Activated CD4-positive, alpha-beta T cell treated with anti-CD3 and anti-CD28 coated beads, Interleukin-2, amount 10 ng/mL, durations not matched to agents 24 days and 14 days (primary cell): ENCODE results near the gene NOP9. TPM values are rescaled to one million over a fixed set of nuclear protein-coding genes. Genes with fewer than 3 reads are reported as not detected.

Experiments
- DNase-seq: peaks from one replicate; pipeline ENCODE4 v3.0.0; 2022
- H3K27ac Mint-ChIP-seq: one replicate; pipeline ENCODE4 v1.8.0; 2022; ENCODE audit warnings: mild to moderate bottlenecking, mixed read lengths
- H3K27me3 Mint-ChIP-seq: one replicate; pipeline ENCODE4 v1.8.0; 2022; ENCODE audit warnings: mixed read lengths
- H3K36me3 Mint-ChIP-seq: one replicate; pipeline ENCODE4 v1.8.0; 2022; ENCODE audit warnings: low read depth, mild to moderate bottlenecking, mixed read lengths
- H3K4me1 Mint-ChIP-seq: one replicate; pipeline ENCODE4 v1.8.0; 2021; ENCODE audit warnings: mixed read lengths
- H3K4me3 Mint-ChIP-seq: one replicate; pipeline ENCODE4 v1.8.0; 2022; ENCODE audit warnings: mild to moderate bottlenecking, moderate library complexity, mixed read lengths
- H3K9me3 Mint-ChIP-seq: one replicate; pipeline ENCODE4 v1.8.0; 2021; ENCODE audit warnings: mixed read lengths
- intact Hi-C: fragments of 100-400 bp; cut with micrococcal nuclease; formaldehyde crosslinking; loops from one replicate; pipeline ENCODE4 v1.15.1; 2023
- total RNA-seq: library from RNA; stranded (reverse); gene quantifications from 2 replicates; pipeline ENCODE4 v1.2.3, GENCODE V29; 2022

The NOP9 gene
- total RNA-seq, 1 donor from 2014 or later: 48.3 TPM

- Mint-ChIP-seq H3K9me3 (no peaks in the 10 kb centered on the region), H3K27me3 (peaks cover 2% of the 10 kb centered on the region), H3K27ac (peak overlapping the region; percentile 83), H3K4me3 (peak overlapping the region; percentile 48), H3K36me3 (peaks cover 30% of the 10 kb centered on the region), H3K4me1 (peaks cover 36% of the 10 kb centered on the region)
- DNase-seq: no peak
- intact Hi-C loops: loop anchor here (1.0 to 2.0 kb wide), 2 partner anchors 54 to 81 kb away; partner anchors contain the start of gene MDP1
Observed at GRCh38 chr14:24297190-24297964, 2.3 kb upstream of the NOP9 start.

DNA sequence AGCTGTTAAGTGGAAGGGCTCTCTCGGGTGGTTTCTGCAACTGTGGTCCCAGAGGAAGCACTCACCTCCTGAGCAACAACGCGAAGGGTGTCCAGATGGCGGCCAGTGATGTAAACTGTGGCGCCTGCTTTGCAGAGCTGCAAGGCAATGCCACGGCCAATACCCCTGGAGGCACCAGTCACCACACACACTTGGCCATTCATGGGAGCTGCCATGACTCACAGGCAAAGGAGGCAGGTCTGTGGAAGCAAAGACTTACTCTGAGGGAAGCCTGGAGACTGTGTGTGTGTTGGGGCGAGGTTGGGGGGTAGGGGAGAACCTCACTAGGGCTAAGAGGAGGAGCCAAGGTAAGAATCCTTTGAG lies 777 bp upstream of the NOP9 start:
- peaks cover 41% of the 10 kb centered on the region for H3K36me3 Mint-ChIP-seq
- H3K4me1 Mint-ChIP-seq: peaks cover 36% of the 10 kb centered on the region
- H3K27ac Mint-ChIP-seq: peak overlapping the region; percentile 91
- peak overlapping the region; percentile 86 for H3K4me3 Mint-ChIP-seq
- H3K27me3 Mint-ChIP-seq: no peaks in the 10 kb centered on the region
- intact Hi-C loops: loop anchor here (1.0 to 2.0 kb wide), 3 partner anchors 67 to 152 kb away; partner anchors contain the start of genes CHMP4A, GMPR2, NEDD8 and PSME2
- DNase-seq: peak; percentile 70
- no peaks in the 10 kb centered on the region for H3K9me3 Mint-ChIP-seq

DNA sequence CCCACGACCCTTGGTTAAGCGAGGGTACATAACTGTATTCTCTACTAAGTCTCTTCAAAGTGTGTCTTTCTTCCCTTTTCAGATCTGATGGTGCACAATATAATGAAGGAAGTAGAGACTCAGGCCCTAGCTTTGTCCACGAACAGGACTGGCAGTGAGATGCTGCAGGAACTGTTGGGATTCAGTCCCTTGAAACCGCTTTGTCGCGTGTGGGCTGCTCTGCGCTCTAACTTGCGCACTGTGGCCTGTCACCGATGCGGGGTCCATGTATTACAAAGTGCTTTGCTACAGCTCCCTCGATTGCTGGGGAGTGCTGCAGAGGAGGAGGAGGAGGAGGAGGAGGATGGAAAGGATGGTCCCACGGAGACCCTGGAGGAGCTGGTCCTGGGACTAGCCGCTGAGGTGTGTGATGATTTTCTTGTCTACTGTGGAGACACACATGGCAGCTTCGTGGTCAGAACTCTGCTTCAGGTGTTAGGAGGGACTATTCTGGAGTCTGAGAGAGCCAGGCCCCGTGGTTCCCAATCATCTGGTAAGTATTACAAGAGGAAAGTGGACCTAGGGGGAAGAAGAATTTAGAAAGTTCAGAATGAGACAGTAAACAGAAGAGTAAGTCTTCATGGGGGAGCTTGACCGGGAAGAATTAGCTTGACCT lies 803 bp downstream of the NOP9 start:
- intact Hi-C loops: loop anchor here (1.0 kb wide), 1 partner anchor 8 kb away; no protein-coding TSS in a partner anchor
- DNase-seq: no peak
- H3K4me3 Mint-ChIP-seq: peak overlapping the region; percentile 86
- H3K9me3 Mint-ChIP-seq: no peaks in the 10 kb centered on the region
- H3K27ac Mint-ChIP-seq: peak overlapping the region; percentile 69
- no peaks in the 10 kb centered on the region for H3K27me3 Mint-ChIP-seq
- H3K36me3 Mint-ChIP-seq: peaks cover 52% of the 10 kb centered on the region
- peaks cover 36% of the 10 kb centered on the region for H3K4me1 Mint-ChIP-seq

- H3K27ac Mint-ChIP-seq: no peak overlapping the region
- H3K4me1 Mint-ChIP-seq: peaks cover 25% of the 10 kb centered on the region
- no peak overlapping the region for H3K4me3 Mint-ChIP-seq
- no peaks in the 10 kb centered on the region for H3K9me3 Mint-ChIP-seq
- no peaks in the 10 kb centered on the region for H3K27me3 Mint-ChIP-seq
- intact Hi-C loops: no loop called here
- H3K36me3 Mint-ChIP-seq: peaks cover 70% of the 10 kb centered on the region
- DNase-seq: no peak
Observed at GRCh38 chr14:24304019-24304387, 4.4 kb downstream of the NOP9 start.

DNA sequence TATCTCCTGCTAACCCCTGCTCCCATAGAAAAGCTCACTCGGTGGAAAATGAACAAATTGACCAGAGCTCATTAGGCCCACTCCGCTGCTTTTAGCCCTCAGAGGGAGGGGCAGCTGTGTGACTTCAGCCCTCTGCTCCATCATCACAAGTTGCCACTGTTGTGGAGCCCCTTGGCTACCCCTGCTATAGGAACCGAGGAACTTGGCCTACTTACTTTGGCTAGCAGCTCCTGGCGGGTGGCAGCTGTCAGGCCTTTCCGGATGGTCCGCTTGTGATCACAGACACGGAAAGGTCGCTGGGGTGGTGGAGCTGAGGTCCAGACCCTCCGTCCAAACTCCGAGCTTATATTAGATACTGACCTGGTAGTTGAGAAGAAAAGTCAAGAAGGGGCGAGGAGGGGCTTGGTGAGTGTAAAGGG lies 7.5 kb downstream of the NOP9 start:
- Mint-ChIP-seq H3K4me3 (no peak overlapping the region), H3K27ac (peak overlapping the region; percentile 5), H3K9me3 (no peaks in the 10 kb centered on the region), H3K4me1 (peaks cover 33% of the 10 kb centered on the region), H3K36me3 (peaks cover 73% of the 10 kb centered on the region), H3K27me3 (no peaks in the 10 kb centered on the region)
- intact Hi-C loops: no loop called here
- no peak for DNase-seq

- Mint-ChIP-seq H3K4me3 (peak within 1 kb of the TSS; percentile 2), H3K4me1 (peaks cover 39% of the 10 kb centered on the region), H3K36me3 (peaks cover 67% of the 10 kb centered on the region), H3K27me3 (no peaks in the 10 kb centered on the region), H3K9me3 (no peaks in the 10 kb centered on the region), H3K27ac (peak within 1 kb of the TSS; percentile 58)
- intact Hi-C loops: loop anchor here (1.0 to 2.0 kb wide), 3 partner anchors 7 to 124 kb away; partner anchors contain the start of gene TINF2
- DNase-seq: peak; percentile 89
Observed at GRCh38 chr14:24307575-24308341, 8.1 kb downstream of the NOP9 start, which contains the start of gene CIDEB. CIDEB (minus strand) TSS chr14:24307977; CDS start chr14:24307858, 119 bp downstream.

GRCh38 chr14:24308342-24309124 lies 8.9 kb downstream of the NOP9 start:
- H3K27me3 Mint-ChIP-seq: no peaks in the 10 kb centered on the region
- peaks cover 62% of the 10 kb centered on the region for H3K36me3 Mint-ChIP-seq
- intact Hi-C loops: loop anchor here (1.0 to 2.0 kb wide), 3 partner anchors 8 to 123 kb away; partner anchors contain the start of gene TINF2
- H3K9me3 Mint-ChIP-seq: no peaks in the 10 kb centered on the region
- no peak overlapping the region for H3K27ac Mint-ChIP-seq
- peak overlapping the region; percentile 2 for H3K4me3 Mint-ChIP-seq
- DNase-seq: no peak
- H3K4me1 Mint-ChIP-seq: peaks cover 47% of the 10 kb centered on the region

GRCh38 chr14:24309538-24310264 lies 10.1 kb downstream of the NOP9 start, which contains the start of gene LTB4R2:
LTB4R2 (plus strand) TSS chr14:24310140; CDS start chr14:24310665, 525 bp downstream.
- intact Hi-C loops: loop anchor here (2.0 kb wide), 3 partner anchors 23 to 133 kb away; partner anchors contain the start of genes SDR39U1 and TINF2
- Mint-ChIP-seq H3K27me3 (no peaks in the 10 kb centered on the region), H3K4me1 (peaks cover 58% of the 10 kb centered on the region), H3K27ac (peak within 1 kb of the TSS; percentile 91), H3K4me3 (peak within 1 kb of the TSS; percentile 86), H3K9me3 (no peaks in the 10 kb centered on the region), H3K36me3 (peaks cover 58% of the 10 kb centered on the region)
- DNase-seq: no peak

GRCh38 chr14:24310265-24310645 lies 10.6 kb downstream of the NOP9 start:
- Mint-ChIP-seq H3K27ac (peak overlapping the region; percentile 91), H3K4me3 (peak overlapping the region; percentile 86), H3K27me3 (no peaks in the 10 kb centered on the region), H3K36me3 (peaks cover 53% of the 10 kb centered on the region), H3K9me3 (no peaks in the 10 kb centered on the region), H3K4me1 (peaks cover 62% of the 10 kb centered on the region)
- DNase-seq: no peak
- intact Hi-C loops: loop anchor here (2.0 kb wide), 2 partner anchors 23 to 133 kb away; partner anchors contain the start of gene SDR39U1

DNA sequence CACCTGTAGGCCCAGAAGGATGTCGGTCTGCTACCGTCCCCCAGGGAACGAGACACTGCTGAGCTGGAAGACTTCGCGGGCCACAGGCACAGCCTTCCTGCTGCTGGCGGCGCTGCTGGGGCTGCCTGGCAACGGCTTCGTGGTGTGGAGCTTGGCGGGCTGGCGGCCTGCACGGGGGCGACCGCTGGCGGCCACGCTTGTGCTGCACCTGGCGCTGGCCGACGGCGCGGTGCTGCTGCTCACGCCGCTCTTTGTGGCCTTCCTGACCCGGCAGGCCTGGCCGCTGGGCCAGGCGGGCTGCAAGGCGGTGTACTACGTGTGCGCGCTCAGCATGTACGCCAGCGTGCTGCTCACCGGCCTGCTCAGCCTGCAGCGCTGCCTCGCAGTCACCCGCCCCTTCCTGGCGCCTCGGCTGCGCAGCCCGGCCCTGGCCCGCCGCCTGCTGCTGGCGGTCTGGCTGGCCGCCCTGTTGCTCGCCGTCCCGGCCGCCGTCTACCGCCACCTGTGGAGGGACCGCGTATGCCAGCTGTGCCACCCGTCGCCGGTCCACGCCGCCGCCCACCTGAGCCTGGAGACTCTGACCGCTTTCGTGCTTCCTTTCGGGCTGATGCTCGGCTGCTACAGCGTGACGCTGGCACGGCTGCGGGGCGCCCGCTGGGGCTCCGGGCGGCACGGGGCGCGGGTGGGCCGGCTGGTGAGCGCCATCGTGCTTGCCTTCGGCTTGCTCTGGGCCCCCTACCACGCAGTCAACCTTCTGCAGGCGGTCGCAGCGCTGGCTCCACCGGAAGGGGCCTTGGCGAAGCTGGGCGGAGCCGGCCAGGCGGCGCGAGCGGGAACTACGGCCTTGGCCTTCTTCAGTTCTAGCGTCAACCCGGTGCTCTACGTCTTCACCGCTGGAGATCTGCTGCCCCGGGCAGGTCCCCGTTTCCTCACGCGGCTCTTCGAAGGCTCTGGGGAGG lies 11.3 kb downstream of the NOP9 start, which contains the start of gene LTB4R:
Gene LTB4R, plus strand, starts transcription at position 857 of the 959 bp plus-strand sequence. CDS start 4,150 bp downstream, outside the sequence.
- H3K36me3 Mint-ChIP-seq: peaks cover 49% of the 10 kb centered on the region
- H3K27me3 Mint-ChIP-seq: no peaks in the 10 kb centered on the region
- H3K4me3 Mint-ChIP-seq: peak within 1 kb of the TSS; percentile 86
- intact Hi-C loops: loop anchor here (2.0 kb wide), 2 partner anchors 22 to 132 kb away; partner anchors contain the start of gene SDR39U1
- H3K9me3 Mint-ChIP-seq: no peaks in the 10 kb centered on the region
- peaks cover 68% of the 10 kb centered on the region for H3K4me1 Mint-ChIP-seq
- peak; percentile 89 for DNase-seq
- peak within 1 kb of the TSS; percentile 91 for H3K27ac Mint-ChIP-seq

DNA sequence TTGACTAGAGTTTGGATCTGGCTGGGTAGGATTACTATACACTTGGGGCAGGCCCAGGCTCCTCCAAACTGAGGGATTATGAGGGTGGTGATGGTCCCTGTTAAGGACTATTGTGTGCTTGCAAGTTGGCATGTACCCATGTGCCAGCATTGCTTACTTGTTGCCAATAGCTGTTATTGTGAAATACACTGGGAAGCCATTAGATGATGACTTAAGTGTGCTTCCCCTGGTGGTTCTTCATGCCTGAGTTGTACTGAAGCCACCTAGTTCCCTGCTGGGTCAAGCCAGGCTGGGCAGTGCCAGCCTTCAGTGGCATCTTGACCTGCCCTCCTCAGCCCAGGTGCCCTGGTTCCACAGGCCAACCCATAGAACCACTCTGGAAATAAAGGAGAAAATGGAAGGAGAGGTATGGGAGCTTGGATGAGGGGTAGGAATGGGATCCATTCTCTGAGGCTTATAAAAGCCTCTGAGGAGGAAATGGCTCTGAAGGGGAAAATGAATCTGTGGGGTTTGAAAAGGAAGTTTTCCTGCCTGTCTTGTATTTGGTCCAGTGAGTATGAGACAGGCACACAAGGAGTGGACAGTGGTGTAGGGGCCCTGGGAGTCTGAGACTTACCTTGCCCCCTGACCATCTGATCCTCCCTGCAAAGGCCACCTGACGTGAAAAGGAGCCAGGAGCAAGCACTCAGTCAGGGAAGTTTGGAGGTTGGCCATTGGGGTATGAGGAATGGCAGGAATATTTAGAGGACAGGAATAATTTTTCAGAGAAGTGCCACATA lies 12.4 kb downstream of the NOP9 start:
- intact Hi-C loops: loop anchor here (2.0 kb wide), 2 partner anchors 21 to 131 kb away; partner anchors contain the start of gene SDR39U1

More for the DNA sequence above, 12.4 kb downstream of the NOP9 start:
- H3K27me3 Mint-ChIP-seq: no peaks in the 10 kb centered on the region
- peak overlapping the region; percentile 86 for H3K4me3 Mint-ChIP-seq
- peaks cover 41% of the 10 kb centered on the region for H3K36me3 Mint-ChIP-seq
- DNase-seq: peak; percentile 64
- H3K9me3 Mint-ChIP-seq: no peaks in the 10 kb centered on the region
- peak overlapping the region; percentile 81 for H3K27ac Mint-ChIP-seq
- H3K4me1 Mint-ChIP-seq: peaks cover 72% of the 10 kb centered on the region
